Measurements from ENCODE around the gene NXPH4.

DNA sequence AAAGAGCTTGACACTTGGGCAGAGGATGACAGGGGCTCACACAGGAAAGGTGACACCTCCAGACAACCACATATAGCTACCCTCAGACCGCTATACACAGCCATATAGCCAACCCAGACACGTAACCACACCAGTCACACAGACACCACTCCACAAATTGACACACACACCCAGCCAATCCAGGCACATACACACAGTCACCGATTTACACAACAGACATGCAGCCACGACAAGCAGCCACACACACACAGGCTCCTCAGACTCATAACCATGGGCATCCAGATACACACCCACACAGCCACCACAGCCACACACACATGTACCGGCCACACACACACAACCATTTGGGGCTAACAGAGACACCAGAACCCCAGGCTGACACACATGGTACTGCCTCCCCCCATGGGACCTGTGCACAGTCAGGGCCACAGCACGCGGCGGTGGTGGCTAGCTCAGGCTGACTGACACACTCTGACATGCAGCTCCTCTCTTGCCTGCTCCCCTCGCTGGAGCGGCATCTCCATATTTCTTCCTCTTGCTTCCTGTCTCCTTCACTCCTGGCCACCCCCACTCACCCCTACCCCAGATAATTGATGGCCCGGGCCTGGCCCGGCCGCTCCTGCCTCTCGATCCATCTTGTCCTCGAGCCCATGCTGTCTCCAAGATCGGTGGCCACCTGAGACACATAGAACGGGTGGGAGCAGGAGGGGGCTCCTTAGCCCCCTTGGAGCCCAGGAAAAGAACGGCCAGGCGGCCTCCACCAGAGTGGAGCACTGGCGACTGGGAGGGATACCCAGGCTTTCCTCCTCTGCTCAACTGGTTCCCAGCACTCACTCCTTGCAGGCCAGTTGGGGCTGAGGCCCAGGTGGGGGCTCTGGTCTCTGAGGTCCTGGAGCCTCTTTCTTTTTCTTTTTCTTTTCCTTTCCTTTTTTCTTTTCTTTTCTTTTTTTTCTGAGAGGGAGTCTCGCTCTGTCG is 6.9 kb downstream of the NXPH4 start:
- no peak for TF ChIP-seq POLR2A (IDR thresholded peaks at IDR 0.05; ENCODE audit: low read depth)
- TF ChIP-seq, protein P1, sequence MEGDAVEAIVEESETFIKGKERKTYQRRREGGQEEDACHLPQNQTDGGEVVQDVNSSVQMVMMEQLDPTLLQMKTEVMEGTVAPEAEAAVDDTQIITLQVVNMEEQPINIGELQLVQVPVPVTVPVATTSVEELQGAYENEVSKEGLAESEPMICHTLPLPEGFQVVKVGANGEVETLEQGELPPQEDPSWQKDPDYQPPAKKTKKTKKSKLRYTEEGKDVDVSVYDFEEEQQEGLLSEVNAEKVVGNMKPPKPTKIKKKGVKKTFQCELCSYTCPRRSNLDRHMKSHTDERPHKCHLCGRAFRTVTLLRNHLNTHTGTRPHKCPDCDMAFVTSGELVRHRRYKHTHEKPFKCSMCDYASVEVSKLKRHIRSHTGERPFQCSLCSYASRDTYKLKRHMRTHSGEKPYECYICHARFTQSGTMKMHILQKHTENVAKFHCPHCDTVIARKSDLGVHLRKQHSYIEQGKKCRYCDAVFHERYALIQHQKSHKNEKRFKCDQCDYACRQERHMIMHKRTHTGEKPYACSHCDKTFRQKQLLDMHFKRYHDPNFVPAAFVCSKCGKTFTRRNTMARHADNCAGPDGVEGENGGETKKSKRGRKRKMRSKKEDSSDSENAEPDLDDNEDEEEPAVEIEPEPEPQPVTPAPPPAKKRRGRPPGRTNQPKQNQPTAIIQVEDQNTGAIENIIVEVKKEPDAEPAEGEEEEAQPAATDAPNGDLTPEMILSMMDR (IDR thresholded peaks at IDR 0.05): no peak

All from esophagus muscularis mucosa (tissue), 3 donors.